Activated CD8-positive, alpha-beta memory T cell treated with anti-CD3 and anti-CD28 coated beads for 36 hours (primary cell): ENCODE data around the gene ZNF593. TPM values are rescaled to one million over a fixed set of nuclear protein-coding genes. Genes with fewer than 3 reads are reported as not detected.

Experiments used
- total RNA-seq, 2 experiments: library from RNA; stranded (reverse); gene quantifications; one replicate each; pipeline ENCODE4 v1.2.3, GENCODE V29; 2021

Gene ZNF593
- total RNA-seq, 2 experiments from 2014 or later, result 84.2 to 84.8 TPM

Other genes starting within 250 kb of the ZNF593 start
- 1 to 10 TPM; 8.2 to 10.0 TPM for gene PAFAH2, start 171.8 kb upstream of the ZNF593 start, total RNA-seq
- not detected for gene EXTL1, start 148.1 kb upstream of the ZNF593 start, total RNA-seq
- not detected for gene SLC30A2, start 123.8 kb upstream of the ZNF593 start, total RNA-seq
- gene TRIM63, start 102.3 kb upstream of the ZNF593 start, total RNA-seq, result not detected
- gene PDIK1L, start 58.1 kb upstream of the ZNF593 start, total RNA-seq, result 10 to 100 TPM; 15.4 to 15.7 TPM
- not detected for gene FAM110D, start 10.8 kb upstream of the ZNF593 start, total RNA-seq
- gene C1orf232, start 945 bp upstream of the ZNF593 start, total RNA-seq, result not detected
- gene ZNF593OS, start 1.9 kb downstream of the ZNF593 start, total RNA-seq, result not detected
- gene CNKSR1, start 7.6 kb downstream of the ZNF593 start, total RNA-seq, result 1 to 10 TPM in 1 of 2 experiments, under 1 TPM in 1; 0.84 to 1.1 TPM
- not detected for gene CATSPER4, start 20.7 kb downstream of the ZNF593 start, total RNA-seq
- 10 to 100 TPM; 32.5 to 33.6 TPM for gene CEP85, start 64.3 kb downstream of the ZNF593 start, total RNA-seq
- 100 to 1,000 TPM; 399 to 416 TPM for gene SH3BGRL3, start 110.2 kb downstream of the ZNF593 start, total RNA-seq
- gene UBXN11, start 136.7 kb downstream of the ZNF593 start, total RNA-seq, result 10 to 100 TPM; 27.6 to 27.8 TPM
- gene CD52, start 148.1 kb downstream of the ZNF593 start, total RNA-seq, result 100 to 1,000 TPM; 252 to 254 TPM
- 1 to 10 TPM; 2.8 to 2.9 TPM for gene CRYBG2, start 184.2 kb downstream of the ZNF593 start, total RNA-seq
- gene ZNF683, start 202.8 kb downstream of the ZNF593 start, total RNA-seq, result 1 to 10 TPM in 1 of 2 experiments, under 1 TPM in 1; 0.94 to 1.6 TPM
- gene LIN28A, start 240.9 kb downstream of the ZNF593 start, total RNA-seq, result not detected